Measurements from ENCODE around the gene EFCAB13.

- TF ChIP-seq CTCF (IDR thresholded peaks at IDR 0.05) (no peak), POLR2A (IDR thresholded peaks at IDR 0.05) (no peak), EP300 (IDR thresholded peaks at IDR 0.05) (no peak), POLR2AphosphoS5 (IDR thresholded peaks at IDR 0.05) (no peak)
Measured at GRCh38 chr17:47427985-47428384, 104.2 kb downstream of the EFCAB13 start.

Measured in suprapubic skin (tissue), 4 donors.